ENCODE data around the gene SOX8. TPM values are rescaled to one million over a fixed set of nuclear protein-coding genes. Genes with fewer than 3 reads are reported as not detected.
"Not testable (repeated sequence)": the region's sequence is repeated elsewhere in the genome, so short reads cannot be mapped to it uniquely, and the experiment has no call there.

Gene SOX8
- total RNA-seq, 1 experiment from 2014 or later = not detected

DNA sequence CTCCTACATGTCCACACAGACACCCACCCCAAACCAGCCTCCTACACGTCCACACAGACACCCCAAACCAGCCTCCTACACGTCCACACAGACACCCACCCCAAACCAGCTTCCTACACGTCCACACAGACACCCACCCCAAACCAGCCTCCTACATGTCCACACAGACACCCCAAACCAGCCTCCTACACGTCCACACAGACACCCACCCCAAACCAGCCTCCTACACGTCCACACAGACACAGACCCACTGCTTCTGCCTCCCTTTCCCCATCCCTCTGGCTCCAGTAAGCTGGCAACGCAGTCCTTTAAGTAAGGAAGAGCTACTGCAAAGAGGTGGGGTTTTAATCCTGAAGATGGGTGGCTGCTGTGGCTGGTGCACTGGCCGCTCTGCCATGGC, 27.8 kb upstream of the SOX8 start:
- DNase-seq (ENCODE audit: low read depth) = not testable (repeated sequence)

DNA sequence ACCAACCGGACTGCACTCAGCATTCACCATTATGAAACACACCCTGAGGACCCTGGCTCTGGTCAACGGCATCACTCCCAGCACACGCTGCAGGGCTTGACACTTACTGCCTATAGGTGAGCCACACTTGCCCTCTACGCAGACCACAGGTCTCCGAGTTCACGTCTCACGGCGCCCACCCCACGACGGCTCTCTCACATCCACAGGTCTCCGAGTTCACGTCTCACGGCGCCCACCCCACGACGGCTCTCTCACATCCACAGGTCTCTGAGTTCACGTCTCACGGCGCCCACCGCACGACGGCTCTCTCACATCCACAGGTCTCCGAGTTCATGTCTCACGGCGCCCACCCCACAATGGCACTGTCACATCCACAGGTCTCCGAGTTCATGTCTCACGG, 25.8 kb upstream of the SOX8 start:
- DNase-seq (ENCODE audit: low read depth) = not testable (repeated sequence)

DNA sequence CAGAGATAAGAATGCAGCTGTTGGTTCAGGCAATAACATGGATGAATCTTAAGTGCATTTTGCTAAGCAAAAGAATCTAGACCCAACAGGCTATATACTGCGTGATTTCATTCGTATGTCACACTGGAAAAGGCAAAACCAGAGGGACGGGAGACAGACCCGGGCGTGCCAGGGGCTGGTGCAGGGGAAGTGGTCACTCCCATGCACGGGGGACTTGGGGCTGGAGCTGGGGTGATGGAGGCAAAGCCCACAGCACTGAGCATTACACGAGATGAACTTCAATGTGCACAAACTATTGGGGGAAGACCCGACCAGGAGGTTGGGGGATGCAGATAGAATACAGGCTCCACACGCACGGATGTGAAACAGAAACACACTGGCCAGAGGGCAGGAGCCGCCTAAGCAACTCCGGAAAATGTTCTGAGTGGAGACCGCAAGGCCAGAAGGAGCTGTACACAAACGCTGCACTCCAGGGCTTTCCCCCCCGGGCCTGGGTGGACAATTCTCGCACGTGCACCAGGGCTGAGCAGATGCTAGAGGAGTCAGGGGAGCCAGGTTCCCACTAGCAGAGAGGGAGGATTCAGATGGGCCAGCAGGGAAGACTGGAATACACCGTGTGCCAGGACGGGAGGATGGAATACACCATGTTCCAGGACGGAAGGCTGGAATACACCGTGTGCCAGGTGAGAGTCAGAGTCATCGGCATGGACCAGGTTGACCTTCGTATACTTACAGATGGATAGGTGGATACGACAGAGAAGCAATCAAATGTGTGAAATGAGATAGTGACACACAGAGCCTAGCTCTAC, 22.1 kb upstream of the SOX8 start:
- no peak for DNase-seq (ENCODE audit: low read depth)

DNA sequence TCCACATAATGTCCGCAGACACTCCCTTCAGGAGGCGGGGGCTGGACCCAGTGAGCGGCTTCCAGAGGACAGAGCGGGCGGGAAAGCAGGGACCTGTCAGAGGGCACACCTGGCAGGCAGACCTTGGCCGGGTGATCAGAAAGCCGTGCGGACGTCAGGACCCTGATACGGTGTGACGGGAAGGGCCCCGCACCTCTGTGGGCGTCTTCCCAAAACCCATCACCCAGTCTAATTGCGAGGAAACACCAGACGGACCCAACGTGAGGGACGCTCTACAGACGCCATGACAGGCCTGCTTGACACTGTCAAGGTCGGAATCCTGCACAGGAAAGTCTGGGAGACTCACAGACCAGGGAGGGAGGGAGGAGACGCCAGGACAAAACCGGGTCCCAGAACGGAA, 19.2 kb upstream of the SOX8 start:
- no peak for DNase-seq (ENCODE audit: low read depth)

DNA sequence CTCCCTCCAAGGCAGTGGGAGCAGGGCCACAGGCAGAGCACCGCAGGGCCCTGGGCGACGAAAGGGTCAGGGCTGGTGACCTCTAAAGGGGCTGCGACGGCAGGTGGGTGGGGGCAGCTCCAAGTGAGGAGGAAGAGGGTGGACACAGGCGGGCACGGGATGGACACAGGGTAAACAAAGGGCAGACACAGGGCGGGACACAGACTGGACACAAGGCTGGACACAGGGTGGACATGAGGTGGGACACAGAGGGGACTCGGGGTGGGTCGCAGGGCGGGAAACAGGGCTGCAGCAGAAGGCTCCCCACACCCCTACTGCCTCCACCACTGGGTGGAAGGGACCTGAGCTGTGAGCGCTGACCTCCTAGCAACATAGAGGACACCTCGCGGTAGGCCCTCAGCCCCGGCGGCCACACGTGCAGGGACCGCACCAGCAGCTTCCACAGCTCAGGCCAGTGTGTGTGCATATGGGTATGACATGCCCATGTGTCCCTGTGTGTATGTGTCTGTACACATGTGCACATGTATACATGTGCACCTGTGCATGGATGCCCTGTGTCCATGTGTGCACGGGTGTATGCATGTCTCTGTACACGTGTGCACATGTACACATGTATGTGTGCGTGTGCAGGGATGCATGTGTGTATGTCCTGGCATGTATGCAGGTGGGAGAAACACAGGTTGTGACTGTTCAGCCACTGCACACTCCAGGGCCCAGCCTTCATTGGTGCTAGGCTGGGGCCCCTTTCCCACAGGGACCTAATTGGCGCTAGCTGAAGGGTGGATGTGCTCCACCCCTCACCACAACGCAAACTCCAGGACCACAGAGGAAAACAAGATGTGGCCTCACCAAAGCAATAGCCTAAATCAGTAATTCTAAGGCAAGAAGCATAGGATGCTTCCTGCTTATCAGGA, 18.4 kb upstream of the SOX8 start:
- DNase-seq (ENCODE audit: low read depth) = no peak

DNA sequence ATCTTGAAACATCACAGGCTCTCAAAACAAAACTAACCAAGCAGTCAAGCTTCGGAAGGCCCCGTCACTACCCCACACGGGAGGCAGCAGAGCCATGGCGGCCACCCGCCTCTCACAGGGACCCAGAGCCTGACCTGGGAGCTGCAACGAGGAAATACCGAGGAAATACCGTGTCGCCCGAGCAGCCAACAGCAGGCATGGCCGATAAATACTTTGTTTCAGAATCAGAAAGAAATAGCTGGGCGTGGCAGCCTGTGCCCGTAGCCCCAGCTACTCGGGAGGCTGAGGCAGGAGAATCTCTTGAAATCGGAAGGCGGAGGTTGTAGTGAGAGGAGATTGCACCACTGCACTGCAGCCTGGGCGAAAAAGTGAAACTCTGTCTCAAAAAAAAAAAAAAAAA, 17.7 kb upstream of the SOX8 start:
- no peak for DNase-seq (ENCODE audit: low read depth)

DNA sequence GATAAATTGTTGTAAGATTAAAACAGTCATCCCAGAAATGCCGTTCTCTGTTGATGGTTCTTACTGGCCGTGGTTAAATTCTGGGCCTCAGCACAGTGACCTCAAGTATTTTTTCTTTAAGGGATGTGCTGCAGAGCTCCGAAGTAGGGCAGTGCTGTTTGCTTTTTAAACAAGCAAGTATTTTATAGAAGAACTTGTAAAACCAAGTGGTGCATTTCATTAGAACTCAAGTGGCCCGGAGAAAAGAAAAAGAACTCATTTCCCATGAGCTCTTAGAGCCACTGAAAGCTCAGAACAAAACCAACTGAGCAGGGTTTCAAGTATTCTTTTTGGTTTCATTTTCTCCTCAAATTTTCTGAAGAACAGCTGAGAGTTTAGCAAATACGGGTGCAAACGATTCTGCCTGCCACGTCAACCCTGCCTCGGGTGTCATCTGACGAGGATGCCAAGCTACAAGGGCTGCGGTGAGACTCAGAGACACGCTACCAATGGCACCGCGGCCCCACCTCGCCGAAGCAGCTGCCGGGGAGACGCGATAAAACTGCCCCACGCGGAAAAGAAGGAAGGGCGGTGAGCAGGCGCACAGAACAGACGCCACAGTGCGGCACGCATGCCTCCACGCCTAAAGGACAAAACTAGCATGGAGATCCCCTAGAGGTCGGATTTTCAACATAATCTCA, 17.1 kb upstream of the SOX8 start:
- DNase-seq (ENCODE audit: low read depth) = no peak

DNA sequence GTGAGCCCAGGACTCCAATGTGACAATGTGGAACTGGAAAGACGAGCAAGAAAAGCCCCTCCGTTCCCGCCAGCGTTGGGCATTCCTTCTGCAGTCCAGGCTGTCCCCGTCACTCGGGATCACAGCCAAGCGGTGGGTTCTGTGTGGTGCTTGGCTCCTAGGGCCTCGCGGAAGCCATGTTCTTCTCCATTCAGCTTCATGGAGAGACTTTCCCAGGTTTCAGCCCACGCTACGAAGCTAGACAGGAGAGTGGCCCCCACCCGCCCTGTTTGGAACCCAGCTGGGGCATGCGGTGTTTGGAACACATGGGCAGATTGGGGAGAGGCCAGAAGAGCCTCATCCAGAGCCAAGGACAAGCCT, 16.6 kb upstream of the SOX8 start:
- no peak for DNase-seq (ENCODE audit: low read depth)

DNA sequence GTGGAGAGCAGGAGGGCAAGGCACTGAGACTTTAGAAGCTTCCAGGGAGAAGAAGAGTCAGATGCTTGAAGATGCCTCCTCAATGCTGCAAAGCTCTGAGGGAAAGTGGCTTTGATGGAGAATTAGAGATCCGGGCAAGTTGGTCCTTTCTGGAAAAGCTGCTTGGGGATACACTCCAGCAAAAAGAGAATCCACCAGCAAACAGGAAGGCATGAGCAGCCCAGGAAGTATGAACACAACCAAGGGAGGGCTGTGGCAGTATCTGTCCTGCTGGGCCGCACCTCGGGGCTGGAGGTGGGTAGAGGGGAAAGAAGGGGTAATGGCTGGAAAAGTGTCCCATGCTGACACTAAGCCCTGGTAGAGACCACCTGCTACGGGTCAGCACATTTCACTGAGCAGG, 16.1 kb upstream of the SOX8 start:
- DNase-seq (ENCODE audit: low read depth) = no peak

DNA sequence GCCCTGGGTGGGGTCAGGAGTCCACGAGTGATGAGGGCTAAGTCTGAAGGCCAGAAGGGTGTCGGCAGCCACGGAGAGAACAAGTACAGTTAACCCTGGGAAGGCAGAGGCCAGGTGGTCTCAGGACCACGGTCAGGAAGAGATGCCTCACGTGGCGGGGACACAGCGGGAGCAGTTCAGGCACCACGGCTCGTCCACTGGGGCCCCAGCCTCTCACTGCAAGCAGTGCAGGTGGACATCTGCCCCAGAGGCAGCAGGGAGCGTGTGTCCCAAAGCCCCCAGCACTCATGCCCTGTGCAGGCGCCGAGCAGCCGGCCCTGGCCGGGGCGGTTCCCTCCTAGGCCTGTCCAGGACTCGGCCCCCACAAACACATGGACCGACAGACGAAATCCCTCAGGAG, 15.5 kb upstream of the SOX8 start:
- DNase-seq (ENCODE audit: low read depth) = no peak

DNA sequence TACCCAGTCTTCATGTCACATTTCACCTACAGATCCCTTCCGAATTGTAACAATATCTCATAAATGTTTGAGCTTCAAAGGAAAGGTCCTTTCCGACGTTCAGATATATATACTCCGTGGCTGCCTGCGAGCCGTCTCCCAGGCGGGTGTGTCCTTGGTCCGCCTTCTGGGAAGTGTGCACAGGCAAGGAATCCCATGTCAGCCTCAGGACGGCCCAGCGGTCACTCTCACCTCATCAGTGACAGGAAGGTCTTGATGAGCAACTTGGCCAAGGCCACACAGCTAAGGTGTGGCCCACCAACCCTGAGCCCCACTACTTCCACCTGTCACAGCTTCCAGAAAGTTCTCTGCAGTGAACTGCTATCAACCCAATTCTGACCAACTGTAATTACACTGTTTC, 15.1 kb upstream of the SOX8 start:
- no peak for DNase-seq (ENCODE audit: low read depth)

DNA sequence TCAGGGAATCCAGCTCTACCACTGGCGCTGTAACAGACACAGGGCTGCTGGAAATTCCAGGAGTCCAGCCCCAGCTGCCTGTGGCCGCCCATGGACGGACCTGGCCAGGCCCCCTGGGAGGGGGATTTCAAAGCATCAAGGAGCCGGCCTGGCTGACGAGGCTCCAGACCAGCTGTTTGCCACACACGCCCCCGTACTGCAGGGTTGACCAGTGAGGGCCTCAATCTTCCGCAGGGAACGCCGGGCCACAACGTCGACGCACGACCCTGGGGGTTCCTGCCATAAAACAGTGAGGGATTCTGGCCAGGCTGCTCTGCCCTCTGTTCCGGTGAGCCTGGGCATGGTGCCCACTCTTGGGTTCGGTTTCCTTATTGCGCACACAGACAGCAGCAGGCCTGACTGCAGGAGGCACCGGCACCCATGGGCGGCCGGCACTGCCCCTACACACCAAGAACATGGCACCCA, 14.5 kb upstream of the SOX8 start:
- no peak for DNase-seq (ENCODE audit: low read depth)

DNA sequence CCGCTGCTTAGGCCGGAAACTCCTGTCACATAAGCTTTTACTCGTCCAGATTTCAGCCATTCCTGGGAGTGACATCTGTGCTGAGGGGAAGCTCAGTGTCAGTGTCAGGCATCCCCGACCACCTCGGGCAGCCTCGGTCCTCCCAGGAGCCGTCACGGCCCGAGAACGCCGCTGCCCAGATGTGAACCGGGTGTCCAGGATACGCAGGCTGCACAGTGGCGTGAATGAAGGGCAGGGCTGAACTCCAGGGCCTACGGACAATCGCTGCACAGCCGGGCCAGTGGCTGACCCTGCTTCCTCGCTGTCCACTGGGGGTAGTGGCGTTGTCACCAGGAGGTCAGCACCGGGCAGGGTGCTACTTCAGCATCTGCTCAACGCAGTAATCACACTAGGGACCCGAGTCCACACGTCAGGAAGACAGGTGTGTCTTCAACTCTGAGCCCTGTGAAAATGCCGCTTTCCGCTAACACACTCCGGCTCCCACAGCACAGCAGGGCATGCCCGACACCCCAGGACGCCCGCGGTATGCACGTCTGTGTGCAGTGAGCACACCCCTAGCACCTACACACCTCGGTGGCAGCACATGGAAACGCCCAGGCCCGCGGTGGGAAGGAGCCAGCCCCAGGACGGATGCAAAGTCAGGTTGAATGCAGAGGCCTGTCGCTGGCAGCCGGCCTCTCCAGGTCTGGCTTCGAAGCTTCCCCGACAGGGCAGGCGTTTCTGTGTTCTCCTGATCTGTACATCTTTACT, 13.8 kb upstream of the SOX8 start:
- DNase-seq (ENCODE audit: low read depth) = no peak

DNA sequence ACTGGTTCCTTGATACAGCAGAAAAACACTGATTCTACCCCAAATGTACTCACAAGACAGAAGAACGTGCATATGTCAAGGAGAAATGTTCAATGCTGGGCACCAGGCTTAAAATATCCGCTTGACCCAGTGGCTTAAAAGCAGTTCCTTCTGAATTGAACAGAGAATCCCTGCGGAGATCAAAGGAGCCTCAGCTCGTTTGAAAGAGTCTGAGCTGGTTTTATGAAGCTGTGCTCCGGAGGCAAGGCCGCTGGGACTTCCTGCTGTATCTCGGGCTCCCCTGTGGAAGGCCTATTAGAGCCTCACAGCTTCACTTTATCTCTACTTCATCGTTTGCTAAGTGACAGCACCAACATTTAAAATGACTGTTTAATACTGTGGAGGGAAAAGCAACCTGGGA, 12.9 kb upstream of the SOX8 start:
- no peak for DNase-seq (ENCODE audit: low read depth)

DNA sequence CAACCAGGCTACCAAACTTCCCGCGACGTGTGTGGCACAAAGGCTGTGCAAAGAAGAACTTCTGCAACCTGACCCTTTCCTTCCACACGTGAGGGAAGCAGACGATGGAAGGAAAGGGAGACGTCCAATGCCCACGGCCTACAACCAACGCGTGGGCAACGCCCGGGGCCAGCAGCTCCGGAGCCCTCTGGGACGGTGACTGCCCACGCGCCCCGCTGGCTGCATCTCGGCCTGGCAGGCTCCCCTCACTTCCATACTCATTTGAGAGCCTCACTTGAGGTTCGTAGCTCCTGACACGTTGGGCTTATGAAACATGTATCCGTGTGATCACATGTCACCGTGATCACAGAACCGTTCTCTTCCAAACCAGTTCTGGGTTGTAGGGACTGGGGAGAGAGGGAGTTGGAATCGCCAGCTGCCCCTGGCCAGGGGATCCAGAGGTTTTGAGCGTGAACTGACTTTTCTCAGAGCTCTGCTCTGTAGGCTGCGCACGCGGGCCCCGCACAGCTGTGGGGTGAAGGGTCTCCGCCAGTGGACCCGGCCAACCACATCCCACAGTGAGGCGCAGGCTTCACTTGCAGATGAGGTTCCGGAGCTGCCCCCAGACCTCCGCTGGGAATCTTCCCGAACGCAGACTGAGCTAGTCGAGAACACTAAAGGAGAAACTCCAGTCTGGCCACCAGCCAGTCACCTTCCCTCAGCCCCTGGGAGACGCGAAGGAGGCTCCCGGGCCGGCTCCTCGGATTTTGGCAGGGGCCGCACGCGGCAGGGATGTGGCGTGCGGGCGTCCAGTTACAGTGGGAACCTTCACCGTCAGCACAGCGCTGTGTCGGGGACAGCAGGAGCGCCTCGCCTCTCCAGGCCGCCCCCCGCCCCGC, 11.8 kb upstream of the SOX8 start:
- DNase-seq (ENCODE audit: low read depth) = peak; percentile 8

DNA sequence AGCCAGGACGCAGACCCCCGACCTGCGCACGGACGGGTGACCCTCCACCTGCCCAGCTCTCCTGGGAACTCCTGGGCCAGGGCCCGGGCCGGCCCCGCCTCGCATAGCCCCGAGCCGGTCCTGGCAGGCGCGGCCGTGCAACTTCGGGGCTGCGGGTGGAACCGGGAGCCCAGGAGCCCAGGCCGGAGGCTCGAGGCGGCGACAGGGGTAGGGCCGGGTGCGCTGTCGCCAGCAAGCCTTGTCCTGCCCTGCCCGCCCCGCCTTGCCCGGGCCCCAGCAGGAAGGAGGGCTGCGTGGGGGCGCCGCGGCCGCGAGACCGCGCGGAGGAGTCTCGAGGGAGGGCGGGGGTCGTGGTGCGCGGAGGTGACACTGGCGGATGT, 11.2 kb upstream of the SOX8 start:
- DNase-seq (ENCODE audit: low read depth) = no peak

DNA sequence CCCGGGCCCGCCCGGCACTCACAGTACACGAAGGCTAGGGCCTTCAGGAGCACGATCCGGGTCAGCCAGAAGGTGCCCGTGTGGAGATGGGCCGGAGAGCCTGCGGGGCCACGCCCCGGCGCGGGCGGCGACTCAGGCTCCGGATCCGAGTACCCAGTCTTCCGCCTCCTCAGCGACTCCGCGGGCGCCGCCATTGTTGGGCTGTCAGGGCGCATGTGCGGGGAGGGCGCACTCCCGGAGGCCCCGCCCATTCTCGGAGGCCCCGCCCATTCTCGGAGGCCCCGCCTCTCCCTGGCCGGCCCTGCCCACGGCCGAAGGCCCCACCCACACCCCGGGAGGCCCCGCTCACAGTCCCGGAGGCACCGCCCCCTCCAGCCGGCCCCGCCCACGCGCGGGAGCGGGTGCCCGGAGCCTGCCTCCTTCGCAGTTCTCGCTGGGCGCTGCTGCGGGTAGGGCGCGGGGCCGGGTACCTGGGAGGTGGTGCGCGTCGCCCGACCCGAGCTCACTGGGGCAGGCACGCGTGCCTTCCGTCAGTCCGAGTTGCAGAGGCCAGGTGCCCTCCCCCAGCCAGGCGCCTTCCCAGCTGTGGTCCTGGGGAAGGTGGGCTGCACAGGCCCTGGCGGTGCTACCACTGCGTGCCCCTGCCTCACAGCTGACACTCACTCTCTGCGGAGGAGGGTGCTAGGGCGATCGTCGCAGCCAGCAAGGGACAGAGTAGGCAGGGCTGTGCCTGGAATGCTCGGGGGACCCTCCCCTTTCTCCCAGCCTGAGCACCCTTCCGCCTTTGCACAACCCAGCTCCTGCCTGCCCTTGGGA, 10.6 kb upstream of the SOX8 start, which contains the start of gene LMF1:
Gene LMF1, minus strand, starts transcription at position 219 of the 816 bp plus-strand sequence. Its CDS starts 4 bp downstream, at position 215.
- DNase-seq (ENCODE audit: low read depth) = peak; percentile 70

DNA sequence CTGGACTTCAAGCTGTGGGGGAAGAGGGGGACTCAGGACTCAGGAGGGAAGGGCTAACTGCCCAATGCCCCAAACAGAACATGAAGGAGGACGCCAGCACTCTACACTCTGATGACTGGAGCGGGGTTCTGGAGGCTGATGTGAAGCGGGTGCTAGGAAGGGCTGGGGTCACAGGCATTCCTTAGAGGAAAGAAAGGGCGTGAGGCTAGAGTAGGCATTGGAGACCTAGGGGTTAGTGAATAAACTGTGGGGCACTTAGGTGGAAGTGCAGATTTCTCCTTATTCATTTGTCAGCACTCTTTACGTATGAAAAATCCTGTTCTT, 10.0 kb upstream of the SOX8 start:
- no peak for DNase-seq (ENCODE audit: low read depth)

DNA sequence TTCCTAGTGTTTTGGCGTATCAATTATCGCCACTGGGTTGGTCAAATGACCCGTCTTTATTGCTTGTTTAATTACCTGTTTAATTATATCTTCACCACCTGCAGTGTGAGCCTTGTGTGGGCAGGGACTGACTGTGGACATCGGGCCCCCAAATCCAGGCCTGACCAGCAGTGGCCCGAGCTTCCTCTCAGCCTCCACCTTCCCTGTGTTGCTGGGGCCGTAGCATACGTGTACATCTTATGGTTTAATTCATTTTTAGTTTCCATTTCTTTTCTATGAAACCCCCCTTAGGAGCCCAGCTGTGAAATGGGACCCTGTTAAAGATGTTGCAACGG, 9.6 kb upstream of the SOX8 start:
- no peak for DNase-seq (ENCODE audit: low read depth)
